Suprapubic skin (tissue), 3 donors: Measurements from ENCODE around the gene ANKRD1.
"Not testable (repeated sequence)": the region's sequence is repeated elsewhere in the genome, so short reads cannot be mapped to it uniquely, and the experiment has no call there.

Experiments used
- POLR2A ChIP-seq, 2 donors: fragments of 450-650 bp; IDR thresholded peaks; one replicate each; pipeline ENCODE4 v1.6.1; 2017; ENCODE audit warnings: antibody characterized with exemption in 2 of 2, mild to moderate bottlenecking in 2 of 2, moderate library complexity in 2 of 2
- TF ChIP-seq, protein P1 (sequence below), 2 donors: fragments of 200-600 bp in 1 of 2; fragments of 450-650 bp in 1 of 2; sonication (generic) in 1 of 2; IDR thresholded peaks; one replicate each; pipeline ENCODE4 v1.5.1; 2016 to 2019; ENCODE audit warnings: antibody characterized with exemption in 2 of 2, mild to moderate bottlenecking in 1 of 2, moderate library complexity in 1 of 2

GRCh38 chr10:90896916-90897315 lies 24.0 kb downstream of the ANKRD1 start:
- TF ChIP-seq, protein P1, sequence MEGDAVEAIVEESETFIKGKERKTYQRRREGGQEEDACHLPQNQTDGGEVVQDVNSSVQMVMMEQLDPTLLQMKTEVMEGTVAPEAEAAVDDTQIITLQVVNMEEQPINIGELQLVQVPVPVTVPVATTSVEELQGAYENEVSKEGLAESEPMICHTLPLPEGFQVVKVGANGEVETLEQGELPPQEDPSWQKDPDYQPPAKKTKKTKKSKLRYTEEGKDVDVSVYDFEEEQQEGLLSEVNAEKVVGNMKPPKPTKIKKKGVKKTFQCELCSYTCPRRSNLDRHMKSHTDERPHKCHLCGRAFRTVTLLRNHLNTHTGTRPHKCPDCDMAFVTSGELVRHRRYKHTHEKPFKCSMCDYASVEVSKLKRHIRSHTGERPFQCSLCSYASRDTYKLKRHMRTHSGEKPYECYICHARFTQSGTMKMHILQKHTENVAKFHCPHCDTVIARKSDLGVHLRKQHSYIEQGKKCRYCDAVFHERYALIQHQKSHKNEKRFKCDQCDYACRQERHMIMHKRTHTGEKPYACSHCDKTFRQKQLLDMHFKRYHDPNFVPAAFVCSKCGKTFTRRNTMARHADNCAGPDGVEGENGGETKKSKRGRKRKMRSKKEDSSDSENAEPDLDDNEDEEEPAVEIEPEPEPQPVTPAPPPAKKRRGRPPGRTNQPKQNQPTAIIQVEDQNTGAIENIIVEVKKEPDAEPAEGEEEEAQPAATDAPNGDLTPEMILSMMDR (IDR thresholded peaks at IDR 0.05): not testable (repeated sequence)
- TF ChIP-seq POLR2A (IDR thresholded peaks at IDR 0.05): not testable (repeated sequence)
